NCI-H1436 treated with DMSO at 0.1 percent for 48 hours (cell line): Measurements from ENCODE around the gene GEMIN7.

ENCODE experiments used
- DNase-seq: peaks from one replicate; lab custom pipeline; 2025; lab: John Stamatoyannopoulos, UW

GEMIN7 gene, protein sequence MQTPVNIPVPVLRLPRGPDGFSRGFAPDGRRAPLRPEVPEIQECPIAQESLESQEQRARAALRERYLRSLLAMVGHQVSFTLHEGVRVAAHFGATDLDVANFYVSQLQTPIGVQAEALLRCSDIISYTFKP

GRCh38 chr19:45079063-45079910 lies at the start of gene GEMIN7:
TSS of gene GEMIN7 (plus strand) at chr19:45079260. CDS start at chr19:45090115, 10,855 bp downstream.
- no peak for DNase-seq

DNA sequence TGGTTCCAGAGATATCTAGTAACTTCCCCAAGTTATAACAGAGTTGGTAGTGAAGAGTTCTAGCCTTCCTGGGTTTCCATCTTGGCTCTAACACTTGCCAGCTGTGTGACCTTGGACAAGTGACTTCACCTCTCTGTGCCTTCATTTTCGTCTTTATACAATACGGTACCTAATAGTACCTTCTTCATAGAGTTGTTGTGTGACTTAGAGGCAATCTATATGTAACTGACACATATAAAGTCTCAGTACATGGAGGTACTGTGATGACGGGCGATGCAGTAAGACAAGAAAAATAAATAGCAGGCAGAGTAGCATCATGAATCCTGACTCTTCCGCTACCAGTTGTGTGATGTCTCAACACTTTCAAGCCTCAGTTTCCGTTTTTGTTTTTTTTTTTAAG lies 48.2 kb upstream of the GEMIN7 start:
- DNase-seq = no peak

DNA sequence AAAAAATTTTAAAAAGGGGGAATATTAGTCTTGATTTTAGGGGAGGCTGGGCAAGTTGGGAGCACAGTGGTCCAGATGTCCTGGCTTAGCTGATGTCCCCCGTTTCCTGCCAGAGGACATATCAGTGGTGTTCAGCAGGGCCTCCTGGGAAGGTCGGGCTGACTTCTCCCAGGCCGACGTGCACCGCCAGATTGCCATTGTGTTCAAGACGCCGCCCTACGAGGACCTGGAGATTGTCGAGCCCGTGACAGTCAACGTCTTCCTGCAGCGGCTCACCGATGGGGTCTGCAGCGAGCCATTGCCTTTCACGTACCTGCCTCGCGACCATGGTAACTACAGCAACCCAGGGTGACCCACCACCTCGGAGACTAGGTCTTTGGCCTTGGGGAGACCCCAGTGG lies 46.6 kb upstream of the GEMIN7 start:
- DNase-seq = no peak

DNA sequence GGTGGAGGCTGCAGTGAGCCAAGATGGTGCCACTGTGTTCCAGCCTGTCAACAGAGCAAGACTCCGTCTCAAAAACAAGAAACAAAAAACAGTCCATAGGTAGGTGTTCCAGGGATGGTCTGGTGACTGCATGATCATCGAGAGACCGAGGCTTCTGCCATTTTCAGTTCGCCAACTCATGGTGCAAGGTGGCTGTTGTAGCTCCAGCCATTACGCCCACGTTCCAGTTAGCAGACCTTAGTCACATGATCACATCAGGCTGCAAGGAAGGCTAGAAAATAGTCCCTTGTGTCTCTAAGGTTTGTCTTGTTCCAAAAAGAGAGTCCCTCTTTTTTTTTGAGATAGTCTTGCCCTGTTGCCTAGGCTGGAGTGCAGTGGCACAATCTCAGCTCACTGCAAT lies 43.3 kb upstream of the GEMIN7 start:
- no peak for DNase-seq

- no peak for DNase-seq
These were observed 41.5 kb upstream of the GEMIN7 start for GRCh38 chr19:45037393-45038169.

DNA sequence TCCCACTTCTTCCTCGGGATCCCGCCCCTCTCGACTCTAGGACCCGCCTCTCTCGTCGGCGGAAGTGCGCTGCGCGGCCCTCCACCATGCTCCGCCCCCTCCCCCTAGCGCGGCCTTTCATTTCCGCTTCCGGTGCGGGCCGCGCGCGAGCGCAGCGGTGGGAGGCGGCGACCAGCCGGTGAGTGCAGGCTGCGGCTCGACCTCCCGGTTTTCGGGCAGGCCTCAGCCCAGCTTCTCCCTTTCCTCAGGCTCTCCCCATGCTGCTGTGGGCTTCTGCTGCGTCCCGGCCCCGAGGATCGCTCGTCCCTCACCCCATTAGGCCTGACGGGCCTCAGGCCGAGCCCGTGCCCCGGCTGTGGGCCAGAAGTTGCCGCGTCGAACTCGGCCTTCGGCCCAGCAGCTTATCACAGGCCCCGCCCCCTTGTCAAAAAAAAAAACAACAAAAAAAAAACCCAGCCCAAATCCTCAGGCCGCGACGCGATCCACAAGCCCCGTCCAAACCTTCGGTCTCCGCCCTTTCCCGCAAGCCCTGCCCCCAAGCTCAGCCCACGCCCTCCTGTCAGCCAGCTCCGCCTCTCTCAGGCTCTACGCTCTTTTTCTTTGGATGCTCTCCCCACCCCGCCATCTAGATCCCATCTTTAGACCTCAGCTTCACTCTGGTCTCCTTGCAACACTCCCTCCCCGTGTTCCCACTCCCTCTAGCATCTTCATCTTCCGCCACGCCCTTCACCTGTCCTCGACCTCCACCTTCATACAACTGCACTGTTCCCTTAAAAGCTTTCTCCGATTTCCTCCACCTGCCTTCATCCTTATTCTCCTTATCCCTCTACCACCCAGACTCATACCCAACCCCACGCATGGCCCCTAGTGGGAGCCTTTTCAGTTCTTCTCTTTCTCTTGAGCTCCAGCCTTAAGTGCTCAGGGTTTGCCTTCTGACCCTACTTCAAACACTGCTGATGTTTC lies 39.8 kb upstream of the GEMIN7 start, which contains the start of gene CLASRP:
Gene CLASRP, plus strand, starts transcription at position 115 of the 963 bp plus-strand sequence. CDS start 1,168 bp downstream, outside the sequence.
- DNase-seq = peak; percentile 33

DNA sequence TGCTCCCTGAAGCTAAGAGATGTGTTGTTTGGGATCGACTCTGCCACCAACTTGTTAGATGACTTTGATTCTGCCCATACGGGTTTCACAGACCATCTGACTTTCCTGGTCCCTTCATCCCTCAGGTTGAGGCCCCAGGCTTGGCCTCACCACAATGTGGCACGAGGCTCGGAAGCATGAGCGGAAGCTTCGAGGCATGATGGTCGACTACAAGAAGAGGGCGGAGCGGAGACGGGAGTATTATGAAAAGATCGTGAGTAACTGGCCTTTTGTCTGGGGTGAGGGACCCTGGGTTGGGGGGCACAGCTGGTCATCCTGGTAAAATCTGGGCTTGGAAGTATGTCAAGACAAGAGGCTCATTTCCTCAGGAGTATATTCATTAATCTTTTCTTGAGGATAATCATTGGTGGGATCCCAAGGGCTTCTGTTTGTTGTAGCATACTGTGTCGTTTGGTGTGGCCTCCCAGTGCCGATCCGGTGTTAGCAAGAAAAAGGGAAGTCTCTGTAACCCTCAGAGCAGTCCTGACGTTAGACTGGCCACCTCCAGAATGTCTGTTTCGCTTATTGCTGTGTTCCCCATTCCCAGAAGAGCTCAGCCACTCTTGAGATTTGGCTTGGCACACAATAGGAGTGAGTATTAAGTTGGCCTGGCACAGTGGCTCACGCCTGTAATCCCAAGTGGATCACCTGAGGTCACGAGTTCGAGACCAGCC lies 38.8 kb upstream of the GEMIN7 start:
- no peak for DNase-seq

DNA sequence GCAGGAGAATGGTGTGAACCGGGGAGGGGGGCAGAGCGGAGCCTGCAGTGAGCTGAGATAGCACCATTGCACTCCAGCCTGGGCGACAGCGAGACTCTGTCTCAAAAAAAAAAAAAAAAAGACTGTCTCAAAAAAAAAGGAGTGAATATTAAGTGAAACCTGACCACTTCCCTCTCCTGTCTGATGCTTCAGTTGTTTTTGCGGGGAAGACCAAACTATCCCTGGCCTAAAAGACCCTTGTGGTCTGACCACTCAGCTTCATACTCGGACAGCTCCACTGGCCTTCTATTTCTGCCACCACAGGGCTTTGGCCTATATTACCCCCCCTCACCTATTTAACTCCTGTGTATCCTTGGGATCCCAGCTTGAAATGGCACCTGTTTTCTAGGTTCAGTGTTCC lies 37.9 kb upstream of the GEMIN7 start:
- DNase-seq = no peak

- DNase-seq = no peak
These were observed 33.2 kb upstream of the GEMIN7 start for GRCh38 chr19:45045671-45046353.

GRCh38 chr19:45046355-45046754 lies 32.7 kb upstream of the GEMIN7 start:
- DNase-seq = no peak

- no peak for DNase-seq
These were observed 31.8 kb upstream of the GEMIN7 start for GRCh38 chr19:45047188-45047797.

- DNase-seq = no peak
These were observed 29.9 kb upstream of the GEMIN7 start for GRCh38 chr19:45049073-45049736.

DNA sequence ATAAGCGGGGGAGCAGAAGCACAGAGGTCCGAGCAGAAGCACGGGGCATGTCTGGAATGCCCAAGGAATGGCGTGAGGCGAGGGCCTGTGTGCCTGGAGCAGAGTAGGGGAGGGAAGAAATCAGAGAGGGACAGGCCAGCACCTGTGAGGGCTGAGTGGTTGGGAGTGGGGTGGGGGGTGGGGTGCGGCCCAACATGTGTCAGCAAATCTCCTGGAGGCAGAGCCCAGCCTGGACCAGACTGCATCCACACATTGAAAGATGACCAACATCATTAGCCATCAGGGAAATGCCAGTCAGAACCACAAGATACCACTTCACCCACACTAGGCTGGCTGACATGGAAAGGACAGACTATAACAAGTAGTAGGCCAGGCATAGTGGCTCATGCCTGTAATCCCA lies 29.0 kb upstream of the GEMIN7 start:
- no peak for DNase-seq

GRCh38 chr19:45051929-45052579 lies 27.0 kb upstream of the GEMIN7 start:
- DNase-seq = no peak

GRCh38 chr19:45056831-45057230 lies 22.2 kb upstream of the GEMIN7 start:
- DNase-seq = no peak

DNA sequence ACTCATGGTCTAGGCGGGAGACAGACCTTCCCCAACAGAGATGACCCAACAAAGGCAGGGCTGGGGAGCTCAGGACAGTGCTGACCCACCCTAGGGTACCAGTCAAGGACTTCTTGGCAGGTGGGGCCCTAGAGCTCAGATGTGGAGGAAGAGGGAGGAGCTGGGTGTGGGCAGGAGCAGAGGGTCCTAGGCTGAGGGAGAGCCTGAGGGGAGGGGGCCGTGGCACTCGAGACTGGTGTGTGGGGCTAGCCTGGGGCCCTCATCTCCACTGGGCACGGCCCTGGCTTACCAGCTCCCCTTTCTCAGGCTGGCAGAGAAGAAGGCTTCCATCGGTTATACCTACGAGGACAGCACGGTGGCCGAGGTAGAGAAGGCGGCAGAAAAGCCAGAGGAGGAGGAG lies 21.6 kb upstream of the GEMIN7 start:
- DNase-seq = no peak

- DNase-seq = no peak
These were observed 20.4 kb upstream of the GEMIN7 start for GRCh38 chr19:45058622-45059159.

DNA sequence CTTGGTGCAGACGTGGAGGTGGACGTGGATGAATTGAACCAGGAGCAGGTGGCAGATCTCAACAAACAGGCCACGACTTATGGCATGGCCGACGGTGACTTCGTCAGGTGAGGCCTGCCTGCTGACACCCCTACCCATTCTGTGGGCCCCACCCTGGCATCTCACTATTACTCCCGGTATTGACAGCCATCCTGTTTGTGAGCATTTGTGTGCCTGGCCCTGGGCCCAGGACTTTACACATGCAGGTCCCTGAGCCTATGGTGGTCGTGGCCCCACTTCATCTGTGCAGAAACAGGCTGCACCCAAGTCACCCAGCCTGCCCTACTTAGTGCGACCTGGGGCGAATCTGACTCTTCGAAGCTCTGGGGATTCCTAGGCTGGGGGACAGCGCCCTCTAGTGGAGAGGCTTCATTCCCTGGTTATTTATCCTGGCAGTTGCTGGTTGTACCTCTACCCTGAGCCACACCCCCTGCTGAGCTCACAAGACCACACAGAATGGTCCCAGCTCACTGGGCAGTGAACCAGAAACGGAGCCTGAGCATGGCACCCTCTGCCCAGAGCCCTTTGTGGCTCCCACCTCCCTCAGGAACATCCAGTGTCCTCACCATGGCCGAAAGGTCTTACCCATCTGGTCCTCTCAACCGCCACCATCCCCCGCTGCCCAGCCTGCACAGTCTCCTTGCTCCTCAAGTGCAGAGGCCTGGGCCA lies 19.6 kb upstream of the GEMIN7 start:
- DNase-seq = no peak
